GM12878 (cell line): ENCODE results near the gene EHMT2. TPM values are rescaled to one million over a fixed set of nuclear protein-coding genes. Genes with fewer than 3 reads are reported as not detected.
"Not testable (repeated sequence)": the region's sequence is repeated elsewhere in the genome, so short reads cannot be mapped to it uniquely, and the experiment has no call there.

Source experiments
- ATAC-seq: fragments of 200-7000 bp; cut with Tn5 transposase; 3 replicates; pipeline ENCODE4 v1.9.1; 2020; ENCODE audit warnings: mild to moderate bottlenecking, moderate library complexity
- BruUV-seq: library from RNA; stranded (reverse); fragments of 400-500 nt; replicated peaks from 2 replicates; lab custom pipeline; 2021; lab: Mats Ljungman, UMichigan
- CTCF ChIA-PET: fragments of 300-600 bp; sonication (Branson Sonifier 250); formaldehyde crosslinking; extraction: SDS; loops from one replicate; lab custom pipeline; 2021; ENCODE audit warnings: inconsistent platforms; lab: Yijun Ruan, JAX
- POLR2A ChIA-PET: fragments of 350-600 bp; formaldehyde crosslinking; extraction: SDS; loops from one replicate; lab custom pipeline; 2021; ENCODE audit warnings: inconsistent platforms; lab: Charles Lee
- RAD21 ChIA-PET: fragments of 300-600 bp; sonication (Branson Sonifier 250); formaldehyde crosslinking; loops from one replicate; lab custom pipeline; 2023; ENCODE audit warnings: antibody characterized with exemption; ENCODE audit not compliant: unreplicated experiment; lab: Charles Lee
- SMC1A ChIA-PET: fragments of 300-600 bp; sonication (Branson Sonifier 250); formaldehyde crosslinking; loops from one replicate; lab custom pipeline; 2023; ENCODE audit not compliant: unreplicated experiment, uncharacterized antibody; lab: Charles Lee
- DNase-seq: peaks from one replicate; pipeline ENCODE4 v3.0.0-alpha.2; 2011; ENCODE audit warnings: low read depth, low spot score
- FAIRE-seq: peaks from 3 replicates; lab custom pipeline; 2011; peaks lifted over from hg19 to GRCh38; lab: Jason Lieb, UNC
- H2AFZ ChIP-seq: 2 replicates; pipeline ENCODE4 v1.6.0; 2011; ENCODE audit warnings: low read depth, low read length, control low read depth; ENCODE audit not compliant: control insufficient read depth
- H3K27ac ChIP-seq: 2 replicates; pipeline ENCODE4 v1.5.1; 2011; ENCODE audit warnings: control low read depth; ENCODE audit not compliant: control insufficient read depth, insufficient read depth
- H3K27me3 ChIP-seq, 2 experiments: replicated peaks in 1 of 2; 2 replicates each; pipeline versions ENCODE4 v1.6.0 to v1.6.1; 2011; ENCODE audit warnings: low read length in 1 of 2; ENCODE audit not compliant: control insufficient read depth in 2 of 2, insufficient read depth in 2 of 2
- H3K36me3 ChIP-seq, 2 experiments: 2 replicates each; pipeline ENCODE4 v1.5.1; 2011; ENCODE audit warnings: low read length in 1 of 2; ENCODE audit not compliant: control insufficient read depth in 2 of 2, insufficient read depth in 2 of 2
- H3K4me1 ChIP-seq: 2 replicates; pipeline ENCODE4 v1.6.1; 2011; ENCODE audit warnings: mild to moderate bottlenecking, low read length, moderate library complexity, mixed read lengths; ENCODE audit not compliant: control insufficient read depth, insufficient read depth
- H3K4me2 ChIP-seq: 2 replicates; pipeline ENCODE4 v1.6.0; 2011; ENCODE audit warnings: control low read depth; ENCODE audit not compliant: control insufficient read depth, insufficient read depth
- H3K4me3 ChIP-seq: fragments of 200-600 bp; sonication (generic); 2 replicates; pipeline ENCODE4 v1.5.1; 2016
- H3K79me2 ChIP-seq: 2 replicates; pipeline ENCODE4 v1.6.0; 2011; ENCODE audit warnings: low read length; ENCODE audit not compliant: control insufficient read depth, insufficient read depth
- H3K9ac ChIP-seq: 2 replicates; pipeline ENCODE4 v1.8.0; 2011; ENCODE audit warnings: low read length, control low read depth, mixed read lengths; ENCODE audit not compliant: control insufficient read depth, insufficient read depth
- H3K9me3 ChIP-seq: replicated peaks from 3 replicates; pipeline ENCODE4 v1.5.1; 2011; ENCODE audit warnings: mild to moderate bottlenecking, low read length; ENCODE audit not compliant: control insufficient read depth, insufficient read depth
- H4K20me1 ChIP-seq: 2 replicates; pipeline ENCODE4 v1.6.0; 2011; ENCODE audit not compliant: control insufficient read depth, insufficient read depth
- CREB1 ChIP-seq: IDR thresholded peaks from 2 replicates; pipeline ENCODE4 v1.6.1; 2012; ENCODE audit warnings: low read depth, mild to moderate bottlenecking, inconsistent platforms
- FOXK2 ChIP-seq: fragments of 450-650 bp; IDR thresholded peaks from 2 replicates; pipeline ENCODE4 v1.6.1; 2017; ENCODE audit warnings: mild to moderate bottlenecking, moderate library complexity
- TCF3 ChIP-seq: IDR thresholded peaks from 2 replicates; pipeline ENCODE4 v1.6.1; 2012; ENCODE audit warnings: low read depth, mild to moderate bottlenecking, low read length, borderline replicate concordance; ENCODE audit not compliant: insufficient read depth
- WGBS: methylation state at CpG from one replicate; pipeline ENCODE4 v1.1.6; 2016; ENCODE audit warnings: low lambda C conversion rate; ENCODE audit not compliant: insufficient replicate concordance, insufficient coverage; ENCODE audit errors: missing lambda C conversion rate; 5-methylcytosine and 5-hydroxymethylcytosine counted together
- in situ Hi-C: fragments of 300-500 bp; cut with MboI; formaldehyde crosslinking; loops from 9 replicates; pipeline ENCODE4 v1.14.3; 2018; ENCODE audit warnings: mixed read lengths
- intact Hi-C: fragments of 100-400 bp; cut with micrococcal nuclease; formaldehyde crosslinking; loops from one replicate; pipeline ENCODE4 v1.14.2; 2022; ENCODE audit not compliant: unreplicated experiment
- polyA plus RNA-seq, 11 experiments: library from polyadenylated mRNA; depleted of rRNA in 4 of 11; unstranded in 6 of 11; stranded (reverse) in 5 of 11; fragments of >200 nt; fragmentation: Nextera tagmentation in 4 of 11; fragmentation: Illumina TruSeq in 1 of 11; extraction: Ambion mirVana in 4 of 11; extraction: Trizol in 1 of 11; gene quantifications; 1 replicate in 1 of 11; 2 replicates in 10 of 11; pipeline versions ENCODE4 v1.2.1 to v1.2.3, GENCODE V29; 2011 to 2016; ENCODE audit warnings: inconsistent platforms in 2 of 11, missing spikeins in 2 of 11, low read depth in 1 of 11
- total RNA-seq, 4 experiments: library from RNA; depleted of rRNA in 3 of 4; stranded (reverse); fragments of >200 nt in 3 of 4; fragmentation: Illumina TruSeq in 1 of 4; extraction: Trizol in 1 of 4; gene quantifications; 2 replicates each; pipeline versions ENCODE4 v1.2.1 to v1.2.3, GENCODE V29; 2013 to 2021
- TF ChIP-seq, protein P1 (sequence below): fragments of 150-350 bp; IDR thresholded peaks from 2 replicates; pipeline ENCODE4 v1.6.1; 2016; ENCODE audit warnings: low read depth, low read length

Gene EHMT2
- total and polyA plus RNA-seq, 10 of the 15 experiments (the other 5 are each of a cell fraction or from before 2014, with no cell fraction given), result 1.7 to 53.2 (median 36.3) TPM

GRCh38 chr6:31864818-31865204 is 32.7 kb downstream of the EHMT2 start (continued):
- no peak for TF ChIP-seq TCF3
- no peak for TF ChIP-seq CREB1
- TF ChIP-seq, protein P1, sequence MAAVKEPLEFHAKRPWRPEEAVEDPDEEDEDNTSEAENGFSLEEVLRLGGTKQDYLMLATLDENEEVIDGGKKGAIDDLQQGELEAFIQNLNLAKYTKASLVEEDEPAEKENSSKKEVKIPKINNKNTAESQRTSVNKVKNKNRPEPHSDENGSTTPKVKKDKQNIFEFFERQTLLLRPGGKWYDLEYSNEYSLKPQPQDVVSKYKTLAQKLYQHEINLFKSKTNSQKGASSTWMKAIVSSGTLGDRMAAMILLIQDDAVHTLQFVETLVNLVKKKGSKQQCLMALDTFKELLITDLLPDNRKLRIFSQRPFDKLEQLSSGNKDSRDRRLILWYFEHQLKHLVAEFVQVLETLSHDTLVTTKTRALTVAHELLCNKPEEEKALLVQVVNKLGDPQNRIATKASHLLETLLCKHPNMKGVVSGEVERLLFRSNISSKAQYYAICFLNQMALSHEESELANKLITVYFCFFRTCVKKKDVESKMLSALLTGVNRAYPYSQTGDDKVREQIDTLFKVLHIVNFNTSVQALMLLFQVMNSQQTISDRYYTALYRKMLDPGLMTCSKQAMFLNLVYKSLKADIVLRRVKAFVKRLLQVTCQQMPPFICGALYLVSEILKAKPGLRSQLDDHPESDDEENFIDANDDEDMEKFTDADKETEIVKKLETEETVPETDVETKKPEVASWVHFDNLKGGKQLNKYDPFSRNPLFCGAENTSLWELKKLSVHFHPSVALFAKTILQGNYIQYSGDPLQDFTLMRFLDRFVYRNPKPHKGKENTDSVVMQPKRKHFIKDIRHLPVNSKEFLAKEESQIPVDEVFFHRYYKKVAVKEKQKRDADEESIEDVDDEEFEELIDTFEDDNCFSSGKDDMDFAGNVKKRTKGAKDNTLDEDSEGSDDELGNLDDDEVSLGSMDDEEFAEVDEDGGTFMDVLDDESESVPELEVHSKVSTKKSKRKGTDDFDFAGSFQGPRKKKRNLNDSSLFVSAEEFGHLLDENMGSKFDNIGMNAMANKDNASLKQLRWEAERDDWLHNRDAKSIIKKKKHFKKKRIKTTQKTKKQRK, result no peak
- no peak for TF ChIP-seq FOXK2
- TF ChIP-seq, all 136 proteins: peak for 0

DNA sequence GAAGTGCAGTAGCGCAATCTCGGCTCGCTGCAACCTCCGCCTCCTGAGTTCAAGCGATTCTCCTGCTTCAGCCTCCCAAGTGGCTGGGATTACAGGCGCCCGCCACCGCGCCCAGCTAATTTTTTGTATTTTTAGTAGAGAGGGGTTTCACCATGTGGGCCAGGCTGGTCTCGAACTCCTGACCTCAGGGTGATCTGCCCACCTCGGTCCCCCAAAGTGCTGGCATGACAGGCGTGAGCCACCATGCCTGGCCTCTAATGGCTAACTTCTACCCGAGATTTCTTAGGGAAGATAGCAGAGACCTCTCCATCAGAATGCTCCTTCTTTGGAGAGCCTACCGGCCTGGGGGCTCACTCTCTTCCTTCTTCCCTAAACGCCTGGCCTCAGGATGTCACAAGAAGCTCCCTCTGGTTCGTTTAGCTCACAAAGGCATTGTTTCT is 33.4 kb downstream of the EHMT2 start:
- SMC1A ChIA-PET, result interaction anchor here (0.5 to 2.9 kb wide), 9 partner anchors 27 to 935 kb away, joined by 3 to 24 read pairs (median 5); partner anchors contain the start of gene VARS1
- H3K27me3 ChIP-seq, H3K27ac ChIP-seq, H3K79me2 ChIP-seq, H3K36me3 ChIP-seq, H3K9me3 ChIP-seq, H4K20me1 ChIP-seq, in situ Hi-C loops, DNase-seq, BruUV-seq, ATAC-seq, FAIRE-seq, intact Hi-C loops: not testable (repeated sequence)
- H3K4me1 ChIP-seq, result peaks cover 11% of the 10 kb centered on the region
- 3% methylated on average over 16 of the region's 16 CpGs for WGBS
- H3K9ac ChIP-seq, result peak overlapping the region; percentile 73; the same call in 1 of the 2 replicates
- RAD21 ChIA-PET, result interaction anchor here (0.6 to 0.7 kb wide), 2 partner anchors 27 to 108 kb away, joined by 3 read pairs; partner anchors contain the start of gene DXO
- H3K4me2 ChIP-seq, result peak overlapping the region; percentile 99; the same call in 1 of the 2 replicates
- H2AFZ ChIP-seq, result peak overlapping the region; percentile 98
- POLR2A ChIA-PET, result interaction anchor here (0.6 to 2.5 kb wide), 13 partner anchors 12 to 347 kb away, joined by 3 to 22 read pairs (median 3); partner anchors contain the start of genes ABHD16A, EHMT2, HSPA1B and MSH5
- H3K4me3 ChIP-seq, result peak overlapping the region; percentile 94
- CTCF ChIA-PET, result interaction anchor here (0.6 to 2.3 kb wide), 8 partner anchors 10 to 266 kb away, joined by 3 to 17 read pairs (median 6); partner anchors contain the start of gene LY6G5C
